Epithelial cell of proximal tubule (primary cell): ENCODE measurements around the gene DOCK6. TPM values are rescaled to one million over a fixed set of nuclear protein-coding genes. Genes with fewer than 3 reads are reported as not detected.

Experiments used
- DNase-seq: peaks from one replicate; pipeline ENCODE4 v3.0.0-alpha.2; 2011; ENCODE audit warnings: low read depth
- H3K4me3 ChIP-seq: 2 replicates; pipeline ENCODE4 v1.5.1; 2011; ENCODE audit warnings: low read depth, mild to moderate bottlenecking, low read length
- total RNA-seq: library from RNA; depleted of rRNA; stranded (reverse); fragments of >200 nt; gene quantifications from 2 replicates; pipeline ENCODE4 v1.2.3, GENCODE V29; 2015
- TF ChIP-seq, protein P1 (sequence below): conservative IDR thresholded peaks from 2 replicates; pipeline ENCODE4 v1.5.1; 2012; ENCODE audit warnings: low read depth, mild to moderate bottlenecking, low read length

DOCK6 gene, protein sequence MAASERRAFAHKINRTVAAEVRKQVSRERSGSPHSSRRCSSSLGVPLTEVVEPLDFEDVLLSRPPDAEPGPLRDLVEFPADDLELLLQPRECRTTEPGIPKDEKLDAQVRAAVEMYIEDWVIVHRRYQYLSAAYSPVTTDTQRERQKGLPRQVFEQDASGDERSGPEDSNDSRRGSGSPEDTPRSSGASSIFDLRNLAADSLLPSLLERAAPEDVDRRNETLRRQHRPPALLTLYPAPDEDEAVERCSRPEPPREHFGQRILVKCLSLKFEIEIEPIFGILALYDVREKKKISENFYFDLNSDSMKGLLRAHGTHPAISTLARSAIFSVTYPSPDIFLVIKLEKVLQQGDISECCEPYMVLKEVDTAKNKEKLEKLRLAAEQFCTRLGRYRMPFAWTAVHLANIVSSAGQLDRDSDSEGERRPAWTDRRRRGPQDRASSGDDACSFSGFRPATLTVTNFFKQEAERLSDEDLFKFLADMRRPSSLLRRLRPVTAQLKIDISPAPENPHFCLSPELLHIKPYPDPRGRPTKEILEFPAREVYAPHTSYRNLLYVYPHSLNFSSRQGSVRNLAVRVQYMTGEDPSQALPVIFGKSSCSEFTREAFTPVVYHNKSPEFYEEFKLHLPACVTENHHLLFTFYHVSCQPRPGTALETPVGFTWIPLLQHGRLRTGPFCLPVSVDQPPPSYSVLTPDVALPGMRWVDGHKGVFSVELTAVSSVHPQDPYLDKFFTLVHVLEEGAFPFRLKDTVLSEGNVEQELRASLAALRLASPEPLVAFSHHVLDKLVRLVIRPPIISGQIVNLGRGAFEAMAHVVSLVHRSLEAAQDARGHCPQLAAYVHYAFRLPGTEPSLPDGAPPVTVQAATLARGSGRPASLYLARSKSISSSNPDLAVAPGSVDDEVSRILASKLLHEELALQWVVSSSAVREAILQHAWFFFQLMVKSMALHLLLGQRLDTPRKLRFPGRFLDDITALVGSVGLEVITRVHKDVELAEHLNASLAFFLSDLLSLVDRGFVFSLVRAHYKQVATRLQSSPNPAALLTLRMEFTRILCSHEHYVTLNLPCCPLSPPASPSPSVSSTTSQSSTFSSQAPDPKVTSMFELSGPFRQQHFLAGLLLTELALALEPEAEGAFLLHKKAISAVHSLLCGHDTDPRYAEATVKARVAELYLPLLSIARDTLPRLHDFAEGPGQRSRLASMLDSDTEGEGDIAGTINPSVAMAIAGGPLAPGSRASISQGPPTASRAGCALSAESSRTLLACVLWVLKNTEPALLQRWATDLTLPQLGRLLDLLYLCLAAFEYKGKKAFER (N-terminal part only)
- total RNA-seq: 17.2 and 17.7 TPM in 2 replicates

DNA sequence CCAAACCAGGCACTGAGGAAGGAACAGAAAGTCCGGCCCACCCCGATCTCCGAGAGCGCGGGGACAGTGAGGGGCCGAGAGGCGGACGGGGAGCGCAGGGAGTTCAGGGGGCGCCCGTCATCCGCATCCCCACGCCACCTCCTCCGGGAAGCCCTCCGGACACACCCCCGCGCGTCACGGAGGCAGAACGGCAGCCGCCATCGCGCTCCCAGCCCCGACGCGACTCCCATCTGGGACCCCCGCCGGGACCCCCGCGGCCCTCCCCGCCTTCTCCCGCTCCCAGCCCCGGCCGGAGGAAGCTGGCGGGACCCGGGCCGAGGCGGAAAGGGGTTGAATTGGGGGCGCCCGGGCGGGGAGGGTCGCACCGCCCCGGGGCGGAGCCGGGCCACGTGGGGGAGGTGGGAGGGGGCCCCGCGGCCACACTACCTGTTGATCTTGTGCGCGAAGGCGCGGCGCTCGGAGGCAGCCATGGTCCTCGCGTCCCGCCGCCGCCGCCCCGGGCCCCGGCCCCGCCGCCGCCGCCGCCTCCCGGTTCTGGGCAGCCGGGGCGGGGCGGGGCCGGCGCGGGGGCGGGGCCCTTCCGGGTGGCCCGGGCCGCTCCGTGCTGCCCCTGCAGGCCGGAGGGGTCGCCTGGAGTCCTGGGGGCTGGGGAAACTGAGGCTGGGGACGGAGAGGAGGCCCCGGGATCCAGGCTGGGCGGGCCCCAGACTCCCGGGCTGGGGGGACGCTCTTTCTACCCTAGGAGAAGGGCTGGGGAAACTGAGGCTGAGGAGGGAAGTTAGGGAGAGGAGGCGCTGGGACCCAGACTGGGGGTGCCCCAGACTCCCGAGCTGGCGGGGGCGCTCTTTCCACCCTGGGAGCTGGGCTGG lies at the start of gene DOCK6:
TSS of gene DOCK6 (minus strand) at position 554 of the 869 bp plus-strand sequence. CDS start at position 470, 84 bp downstream.
- DNase-seq: no peak

DNA sequence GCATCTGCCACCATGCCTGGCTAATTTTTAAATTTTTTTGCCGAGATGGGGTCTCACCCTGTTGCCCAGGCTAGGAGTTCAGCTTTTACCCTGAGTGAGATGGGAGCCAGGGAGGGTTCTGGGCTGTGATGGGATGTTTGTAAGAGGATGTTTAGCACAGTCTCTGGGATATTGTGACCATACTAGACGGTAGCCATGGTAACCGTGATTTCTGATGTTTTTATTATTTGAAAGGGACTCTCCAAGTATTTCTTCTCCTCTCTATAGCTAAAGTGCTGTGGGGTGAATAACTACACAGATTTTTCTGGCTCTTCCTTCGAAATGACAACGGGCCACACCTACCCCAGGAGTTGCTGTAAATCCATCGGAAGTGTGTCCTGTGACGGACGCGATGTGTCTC lies 44.0 kb upstream of the DOCK6 start:
- no peak overlapping the region for H3K4me3 ChIP-seq
- no peak for DNase-seq
- TF ChIP-seq, protein P1, sequence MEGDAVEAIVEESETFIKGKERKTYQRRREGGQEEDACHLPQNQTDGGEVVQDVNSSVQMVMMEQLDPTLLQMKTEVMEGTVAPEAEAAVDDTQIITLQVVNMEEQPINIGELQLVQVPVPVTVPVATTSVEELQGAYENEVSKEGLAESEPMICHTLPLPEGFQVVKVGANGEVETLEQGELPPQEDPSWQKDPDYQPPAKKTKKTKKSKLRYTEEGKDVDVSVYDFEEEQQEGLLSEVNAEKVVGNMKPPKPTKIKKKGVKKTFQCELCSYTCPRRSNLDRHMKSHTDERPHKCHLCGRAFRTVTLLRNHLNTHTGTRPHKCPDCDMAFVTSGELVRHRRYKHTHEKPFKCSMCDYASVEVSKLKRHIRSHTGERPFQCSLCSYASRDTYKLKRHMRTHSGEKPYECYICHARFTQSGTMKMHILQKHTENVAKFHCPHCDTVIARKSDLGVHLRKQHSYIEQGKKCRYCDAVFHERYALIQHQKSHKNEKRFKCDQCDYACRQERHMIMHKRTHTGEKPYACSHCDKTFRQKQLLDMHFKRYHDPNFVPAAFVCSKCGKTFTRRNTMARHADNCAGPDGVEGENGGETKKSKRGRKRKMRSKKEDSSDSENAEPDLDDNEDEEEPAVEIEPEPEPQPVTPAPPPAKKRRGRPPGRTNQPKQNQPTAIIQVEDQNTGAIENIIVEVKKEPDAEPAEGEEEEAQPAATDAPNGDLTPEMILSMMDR: no peak

More for the DNA sequence above, at the start of gene DOCK6:
- TF ChIP-seq, protein P1: peak; percentile 41
- H3K4me3 ChIP-seq: peak within 1 kb of the TSS; percentile 81

DNA sequence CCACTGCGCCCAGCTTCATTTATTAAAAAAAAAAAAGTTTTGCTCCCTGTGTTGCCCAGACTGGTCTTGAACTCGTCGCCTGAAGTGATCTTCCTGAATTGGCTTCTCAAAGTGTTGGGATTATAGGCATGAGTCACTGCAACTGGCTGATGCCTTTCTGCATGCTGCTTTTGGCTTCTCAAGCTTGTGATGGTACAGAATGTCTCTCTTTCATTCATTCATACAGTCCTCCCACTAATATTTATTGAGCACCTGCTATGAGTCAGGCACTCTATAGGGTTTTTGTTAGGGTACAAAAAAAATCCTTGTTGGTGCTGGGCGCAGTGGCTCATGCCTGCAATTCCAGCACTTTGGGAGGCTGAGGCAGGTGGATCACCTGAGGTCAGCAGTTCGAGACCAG lies 42.6 kb upstream of the DOCK6 start:
- no peak for DNase-seq
- no peak overlapping the region for H3K4me3 ChIP-seq
- TF ChIP-seq, protein P1: no peak

DNA sequence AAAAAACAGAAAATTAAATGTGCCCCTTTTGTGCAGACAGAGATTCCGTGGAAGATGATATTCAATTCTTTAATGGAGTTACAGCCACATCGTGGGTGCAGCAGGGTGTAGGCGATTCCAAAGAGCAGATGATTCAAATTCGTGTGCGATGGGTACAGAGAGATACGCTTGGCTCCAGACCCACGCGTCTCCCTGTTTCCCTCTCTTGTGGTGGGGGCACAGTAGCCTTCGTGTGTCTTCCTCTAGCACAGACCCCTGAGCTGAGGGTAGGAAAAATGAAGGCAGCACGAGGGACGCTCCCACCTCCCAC lies 38.4 kb upstream of the DOCK6 start:
- no peak for DNase-seq
- TF ChIP-seq, protein P1: no peak
- no peak overlapping the region for H3K4me3 ChIP-seq

DNA sequence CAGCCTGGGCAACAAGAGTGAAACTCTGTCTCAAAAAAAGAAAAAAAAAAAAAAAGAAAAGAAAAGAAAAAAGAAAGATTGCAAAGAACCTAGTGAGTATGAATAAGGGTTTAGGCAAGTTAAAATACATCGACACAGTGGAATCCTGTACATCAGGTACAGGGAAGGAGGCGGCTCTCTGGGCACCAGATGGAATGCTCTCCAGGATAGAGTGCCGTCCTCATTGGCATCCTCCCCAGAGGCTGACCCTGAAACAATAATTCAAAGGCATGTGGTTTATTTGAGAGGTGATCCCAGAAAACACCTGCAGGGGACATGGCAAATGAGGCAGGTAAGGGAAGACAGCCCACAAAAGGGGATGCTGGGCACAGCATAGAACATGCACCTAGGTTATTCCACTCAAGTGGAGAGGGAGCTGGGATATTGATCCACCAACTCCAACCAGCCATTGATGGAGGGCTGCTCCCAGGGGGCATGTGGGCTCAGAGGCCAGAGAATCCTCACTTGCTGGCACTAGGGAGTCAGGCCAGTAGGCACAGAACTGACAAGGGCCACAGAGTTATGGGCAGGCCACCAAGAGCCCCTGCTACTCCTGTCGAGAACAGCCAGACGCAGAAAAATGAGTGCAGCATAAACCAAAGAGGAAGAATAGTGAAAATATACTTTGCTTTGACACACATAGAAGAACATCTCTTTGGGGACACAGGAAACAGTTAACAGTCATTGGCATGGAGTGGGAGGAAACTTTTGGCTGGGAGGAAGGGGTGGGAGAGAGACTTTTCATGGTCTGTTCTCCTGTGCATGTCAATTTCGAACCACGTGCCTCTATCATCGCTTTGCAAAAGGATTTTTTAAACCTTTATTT lies 37.9 kb upstream of the DOCK6 start:
- H3K4me3 ChIP-seq: no peak overlapping the region
- TF ChIP-seq, protein P1: no peak
- DNase-seq: no peak
